AG08395 (cell line): ENCODE results near the gene CIC.

Source experiments
- DNase-seq: peaks from one replicate; pipeline ENCODE4 v3.0.0; 2012; ENCODE audit warnings: mixed read lengths, low spot score

Gene CIC

GRCh38 chr19:42277821-42278451 lies 8.9 kb downstream of the CIC start:
- peak; percentile 43 for DNase-seq

- no peak for DNase-seq
Observed at GRCh38 chr19:42278452-42279154, 9.6 kb downstream of the CIC start.

GRCh38 chr19:42279155-42279901 lies 10.3 kb downstream of the CIC start:
- no peak for DNase-seq

- peak; percentile 95 for DNase-seq
Observed at GRCh38 chr19:42279902-42280814, 11.1 kb downstream of the CIC start.

- DNase-seq = peak; percentile 47
Observed at GRCh38 chr19:42280815-42281145, 11.7 kb downstream of the CIC start.

- DNase-seq = no peak
Observed at GRCh38 chr19:42281146-42281826, 12.2 kb downstream of the CIC start.

- no peak for DNase-seq
Observed at GRCh38 chr19:42281827-42282762, 13.0 kb downstream of the CIC start.

- no peak for DNase-seq
Observed at GRCh38 chr19:42282819-42283187, 13.8 kb downstream of the CIC start.

- peak; percentile 97 for DNase-seq
Observed at GRCh38 chr19:42283188-42284065, 14.4 kb downstream of the CIC start.

- peak; percentile 97 for DNase-seq
Observed at GRCh38 chr19:42284066-42284501, 15.0 kb downstream of the CIC start.

GRCh38 chr19:42284591-42285341 lies 15.7 kb downstream of the CIC start:
- DNase-seq = no peak

- no peak for DNase-seq
Observed at GRCh38 chr19:42285541-42285941, 16.5 kb downstream of the CIC start.

- DNase-seq = no peak
Observed at GRCh38 chr19:42285988-42286348, 16.9 kb downstream of the CIC start.

GRCh38 chr19:42286349-42287016 lies 17.4 kb downstream of the CIC start:
- no peak for DNase-seq

- no peak for DNase-seq
Observed at GRCh38 chr19:42287017-42287826, 18.2 kb downstream of the CIC start.

GRCh38 chr19:42287827-42288107 lies 18.7 kb downstream of the CIC start:
- DNase-seq = no peak

GRCh38 chr19:42288387-42288786 lies 19.3 kb downstream of the CIC start:
- DNase-seq = no peak
